HG03571 (cell line): ENCODE results near the gene CHRM4.

Experiments used
- ATAC-seq: cut with Tn5 transposase; IDR thresholded peaks from one replicate; pipeline ENCODE4 v1.9.1; 2021; ENCODE audit not compliant: unreplicated experiment

CHRM4 gene

GRCh38 chr11:46391578-46392420 lies at the start of gene CHRM4:
TSS of gene CHRM4 (minus strand) at chr11:46391776. CDS start at chr11:46386557, 5,219 bp downstream.
- ATAC-seq = no peak

DNA sequence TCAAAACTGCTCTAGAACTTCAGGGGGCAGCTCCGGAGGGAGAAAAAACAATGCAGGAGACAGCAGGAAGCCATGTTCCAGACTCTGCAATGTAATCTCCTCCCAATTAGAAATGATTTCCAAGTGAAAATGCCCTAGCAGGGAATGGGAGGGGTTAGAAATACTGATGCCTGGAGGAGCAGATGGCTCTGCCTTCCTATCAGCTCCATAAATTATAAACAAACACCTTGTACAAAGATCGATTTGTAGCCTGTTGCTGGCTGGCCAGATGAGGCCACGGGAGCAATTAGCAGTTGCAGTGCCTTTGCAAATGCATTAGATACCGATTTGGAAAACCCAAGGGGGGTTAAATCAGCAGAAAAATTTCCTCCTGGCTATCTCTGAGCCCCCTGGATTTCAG lies 46.6 kb upstream of the CHRM4 start:
- no peak for ATAC-seq

DNA sequence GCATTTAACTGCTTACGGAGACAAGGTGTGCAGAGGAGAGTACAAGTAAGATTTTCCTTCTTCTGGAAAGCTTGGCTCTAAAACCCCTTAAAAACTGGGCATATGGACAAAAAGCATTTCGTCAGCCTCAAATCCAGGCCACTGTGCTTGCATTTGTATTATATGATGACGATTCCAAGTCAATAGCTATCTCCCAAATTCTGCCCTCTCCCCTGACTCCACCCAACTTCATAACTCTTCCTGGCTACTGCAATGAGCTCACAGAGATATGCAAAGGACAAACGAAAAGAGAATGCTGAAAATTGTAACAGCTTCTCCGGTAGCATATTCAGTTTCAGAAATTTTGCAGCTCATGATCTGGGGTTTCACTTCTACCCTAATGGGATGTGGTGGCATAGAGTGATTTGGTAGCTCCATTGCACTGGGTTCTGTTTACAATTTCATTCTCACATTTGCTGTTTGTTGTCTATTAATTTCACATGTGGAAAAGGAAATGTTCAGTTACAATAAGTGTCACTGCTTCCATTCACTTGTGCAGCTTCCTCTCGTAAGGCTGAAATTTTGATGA lies 45.6 kb upstream of the CHRM4 start:
- no peak for ATAC-seq

- ATAC-seq = no peak
Observed at GRCh38 chr11:46436113-46436512, 44.5 kb upstream of the CHRM4 start.

DNA sequence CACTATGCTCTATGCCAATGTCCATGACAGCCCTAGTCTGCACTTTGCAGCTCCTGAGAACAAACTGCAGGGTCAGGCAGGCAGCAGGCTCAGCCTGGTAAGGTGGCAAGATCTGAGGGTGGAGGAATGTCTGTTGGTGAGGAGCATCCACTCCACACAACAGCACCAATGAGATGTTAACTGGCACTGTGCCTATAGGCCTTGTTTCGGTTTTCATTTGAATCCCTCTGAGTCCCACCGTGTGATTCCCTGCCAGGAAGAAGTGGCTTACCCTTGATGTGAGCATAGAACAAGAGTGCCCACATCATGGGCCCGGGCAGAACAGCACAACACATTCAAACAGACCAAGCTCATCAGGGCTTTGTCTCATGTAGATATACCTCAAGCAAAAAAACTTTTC lies 44.1 kb upstream of the CHRM4 start:
- no peak for ATAC-seq

DNA sequence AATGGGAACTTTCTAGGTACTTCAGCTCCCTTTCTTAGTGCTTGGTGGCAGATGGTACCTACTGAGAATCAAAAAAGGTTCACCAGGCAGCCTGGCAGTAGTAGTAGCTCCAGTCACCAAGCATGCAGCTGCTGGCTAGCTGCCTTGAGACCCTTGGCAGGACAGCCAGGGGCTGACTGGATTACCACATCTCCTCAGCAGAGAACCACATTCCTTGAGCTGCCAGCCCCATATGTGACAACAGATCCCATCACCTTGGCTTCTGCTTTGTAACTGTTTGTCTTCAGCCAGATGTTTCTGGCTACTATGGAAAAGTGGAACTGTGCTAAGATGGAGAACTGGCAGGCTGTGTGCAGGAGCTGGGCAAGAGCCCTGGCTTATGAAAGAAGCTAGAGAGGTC lies 39.6 kb upstream of the CHRM4 start:
- no peak for ATAC-seq

- ATAC-seq = no peak
Observed at GRCh38 chr11:46429717-46430116, 38.1 kb upstream of the CHRM4 start.

GRCh38 chr11:46427364-46427763 lies 35.8 kb upstream of the CHRM4 start:
- ATAC-seq = no peak

GRCh38 chr11:46426233-46426991 lies 34.8 kb upstream of the CHRM4 start:
- ATAC-seq = no peak

GRCh38 chr11:46422588-46422987 lies 31.0 kb upstream of the CHRM4 start:
- ATAC-seq = no peak

- ATAC-seq = no peak
Observed at GRCh38 chr11:46421257-46421880, 29.8 kb upstream of the CHRM4 start.

- no peak for ATAC-seq
Observed at GRCh38 chr11:46420513-46420912, 28.9 kb upstream of the CHRM4 start.

DNA sequence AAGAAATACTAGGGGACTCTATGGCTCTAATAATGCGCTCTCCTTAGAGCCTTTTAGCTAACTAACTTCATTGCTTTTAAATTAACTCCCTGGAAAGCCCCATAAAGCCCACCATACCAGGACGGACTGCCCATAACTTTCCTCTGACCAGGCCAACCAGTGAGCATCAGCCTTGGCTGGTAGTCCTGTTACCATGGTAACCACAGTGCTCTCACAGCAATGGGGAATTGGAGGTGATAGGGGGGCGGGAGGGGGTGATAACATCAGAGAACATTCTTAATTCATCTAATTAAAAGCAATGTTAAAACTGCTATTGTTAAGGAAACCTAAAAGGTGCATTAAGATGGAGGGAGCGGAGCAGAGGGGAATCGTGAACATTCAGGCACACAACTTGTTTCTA lies 27.2 kb upstream of the CHRM4 start:
- ATAC-seq = no peak

DNA sequence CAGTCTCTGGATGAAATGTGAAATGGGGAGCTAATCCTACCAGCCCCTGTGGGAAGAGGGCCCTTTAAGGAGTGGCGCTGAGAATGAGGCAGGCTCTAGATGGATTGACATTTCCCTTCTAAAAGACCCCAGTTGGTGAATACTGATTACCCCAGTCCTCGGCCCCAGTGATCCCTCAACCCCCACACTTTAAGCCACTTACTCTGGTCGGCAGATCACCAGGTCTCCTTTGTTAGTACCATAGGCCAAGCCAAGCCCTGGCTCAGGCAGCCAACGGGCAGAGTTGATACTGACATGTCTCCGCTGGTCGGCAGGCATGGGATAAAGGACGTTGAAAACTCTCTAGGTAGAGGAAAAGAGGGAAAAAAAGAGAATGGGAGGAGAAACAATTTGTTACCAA lies 26.1 kb upstream of the CHRM4 start:
- no peak for ATAC-seq

GRCh38 chr11:46414879-46415278 lies 23.3 kb upstream of the CHRM4 start:
- no peak for ATAC-seq

GRCh38 chr11:46414466-46414796 lies 22.9 kb upstream of the CHRM4 start:
- no peak for ATAC-seq

GRCh38 chr11:46413760-46414465 lies 22.3 kb upstream of the CHRM4 start:
- no peak for ATAC-seq

GRCh38 chr11:46410021-46410420 lies 18.4 kb upstream of the CHRM4 start:
- no peak for ATAC-seq

DNA sequence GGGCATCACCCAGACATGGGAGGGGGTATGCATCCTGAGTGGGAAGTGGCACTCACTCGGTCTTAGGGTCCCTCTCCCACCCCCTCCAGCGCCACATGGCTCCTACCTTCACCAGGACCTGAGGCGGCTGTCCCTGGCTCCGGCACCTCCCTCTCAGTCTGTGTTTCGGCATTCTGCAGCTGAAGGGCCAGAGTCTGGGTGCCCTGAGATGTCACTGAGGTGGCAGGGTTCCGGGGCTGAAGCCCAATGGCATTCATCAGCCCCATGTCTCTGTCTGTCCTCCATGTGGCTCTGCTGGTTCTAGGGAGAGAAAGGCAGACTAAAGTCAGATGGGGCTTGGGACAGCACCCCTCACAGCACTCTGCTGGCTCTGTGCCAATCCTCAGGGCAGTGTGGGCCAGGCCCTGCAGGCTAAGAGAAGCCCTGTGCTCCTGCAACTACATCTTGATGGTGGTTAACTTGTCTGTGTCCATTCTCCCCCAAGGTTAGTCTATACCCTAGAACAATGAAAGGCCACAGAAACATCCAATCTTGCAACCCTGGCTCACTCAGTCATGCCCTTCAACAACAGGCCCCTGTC lies 16.9 kb upstream of the CHRM4 start:
- no peak for ATAC-seq

DNA sequence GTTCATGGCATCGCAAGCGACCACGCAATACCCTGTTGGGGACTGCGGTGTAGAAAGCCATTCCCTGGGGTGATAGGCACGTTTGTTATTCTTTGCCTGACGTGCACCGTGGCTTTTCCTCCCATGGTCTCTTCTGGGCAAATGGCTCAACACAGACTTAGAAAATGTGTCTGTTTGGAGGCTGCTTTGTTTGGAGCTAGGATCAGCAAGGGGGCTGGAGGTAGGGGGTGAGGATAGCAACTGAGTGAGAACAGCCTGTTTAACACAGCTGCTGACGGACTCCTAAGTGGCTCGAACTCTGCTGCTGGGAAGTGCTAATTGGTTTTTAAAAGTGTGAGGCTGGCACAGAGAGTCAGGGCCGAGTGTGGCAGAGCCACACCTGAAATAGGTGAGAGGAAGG lies 16.1 kb upstream of the CHRM4 start:
- ATAC-seq = no peak
